Upper lobe of right lung (tissue), 1 donor: Measurements from ENCODE around the gene PPP6C. TPM values are rescaled to one million over a fixed set of nuclear protein-coding genes. Genes with fewer than 3 reads are reported as not detected.

Source experiments
- ATAC-seq: fragments of 200-7000 bp; cut with Tn5 transposase; one replicate; pipeline ENCODE4 v1.9.1; 2020; ENCODE audit warnings: mild to moderate bottlenecking, moderate library complexity
- DNase-seq: peaks from one replicate; pipeline ENCODE4 v3.0.0-alpha.2; 2020
- H3K27ac ChIP-seq: fragments of 200-600 bp; one replicate; pipeline ENCODE4 v1.8.0; 2022
- H3K27me3 ChIP-seq: fragments of 200-600 bp; one replicate; pipeline ENCODE4 v1.8.0; 2022; ENCODE audit warnings: mild to moderate bottlenecking
- H3K36me3 ChIP-seq: fragments of 200-600 bp; one replicate; pipeline ENCODE4 v1.8.0; 2022
- H3K4me1 ChIP-seq: fragments of 200-600 bp; one replicate; pipeline ENCODE4 v1.8.0; 2022
- H3K4me3 ChIP-seq: fragments of 200-600 bp; one replicate; pipeline ENCODE4 v1.8.0; 2022; ENCODE audit warnings: mild to moderate bottlenecking
- H3K9me3 ChIP-seq: fragments of 200-600 bp; one replicate; pipeline ENCODE4 v1.8.0; 2022
- intact Hi-C: fragments of 100-400 bp; cut with DNase I; formaldehyde crosslinking; loops from one replicate; pipeline ENCODE4 v1.11.0; 2022
- total RNA-seq: library from RNA; stranded (reverse); fragmentation: NEBNext Ultra II Directional; extraction: Animal tissue kit (Norgen Biotek cat#: 25700); gene quantifications from one replicate; pipeline ENCODE4 v1.2.1, GENCODE V29; 2021
- TF ChIP-seq, protein P1 (sequence below): fragments of 200-600 bp; IDR thresholded peaks from one replicate; pipeline ENCODE4 v1.8.0; 2022; ENCODE audit warnings: antibody characterized with exemption
- donor health status: DM: no; HTN: yes; CAD: no; lungs with severe emphysema.

The PPP6C gene
- total RNA-seq, 1 donor from 2014 or later, result 42.2 TPM

DNA sequence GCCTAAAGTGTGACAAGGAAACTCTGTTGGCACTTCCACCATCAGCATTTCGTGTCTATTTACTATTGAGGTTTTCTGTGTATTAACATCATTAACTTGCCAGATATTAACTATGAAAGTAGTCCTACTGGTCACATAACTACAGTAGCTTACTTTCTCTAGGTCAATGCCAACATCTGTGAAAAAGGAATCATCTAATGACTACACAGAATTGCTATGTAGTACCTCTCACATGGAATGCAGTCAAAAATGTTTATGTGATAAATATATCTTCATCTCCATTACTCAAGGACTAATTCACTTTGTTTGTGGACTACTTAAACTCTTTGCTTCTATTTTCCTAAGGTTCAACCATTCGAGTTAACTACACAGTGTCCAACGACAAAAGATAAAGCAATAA, 48.4 kb downstream of the PPP6C start:
- H3K4me3 ChIP-seq, result no peak overlapping the region
- TF ChIP-seq, protein P1, sequence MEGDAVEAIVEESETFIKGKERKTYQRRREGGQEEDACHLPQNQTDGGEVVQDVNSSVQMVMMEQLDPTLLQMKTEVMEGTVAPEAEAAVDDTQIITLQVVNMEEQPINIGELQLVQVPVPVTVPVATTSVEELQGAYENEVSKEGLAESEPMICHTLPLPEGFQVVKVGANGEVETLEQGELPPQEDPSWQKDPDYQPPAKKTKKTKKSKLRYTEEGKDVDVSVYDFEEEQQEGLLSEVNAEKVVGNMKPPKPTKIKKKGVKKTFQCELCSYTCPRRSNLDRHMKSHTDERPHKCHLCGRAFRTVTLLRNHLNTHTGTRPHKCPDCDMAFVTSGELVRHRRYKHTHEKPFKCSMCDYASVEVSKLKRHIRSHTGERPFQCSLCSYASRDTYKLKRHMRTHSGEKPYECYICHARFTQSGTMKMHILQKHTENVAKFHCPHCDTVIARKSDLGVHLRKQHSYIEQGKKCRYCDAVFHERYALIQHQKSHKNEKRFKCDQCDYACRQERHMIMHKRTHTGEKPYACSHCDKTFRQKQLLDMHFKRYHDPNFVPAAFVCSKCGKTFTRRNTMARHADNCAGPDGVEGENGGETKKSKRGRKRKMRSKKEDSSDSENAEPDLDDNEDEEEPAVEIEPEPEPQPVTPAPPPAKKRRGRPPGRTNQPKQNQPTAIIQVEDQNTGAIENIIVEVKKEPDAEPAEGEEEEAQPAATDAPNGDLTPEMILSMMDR, result no peak
- H3K9me3 ChIP-seq, result no peaks in the 10 kb centered on the region
- no peak for DNase-seq
- peaks cover 6% of the 10 kb centered on the region for H3K4me1 ChIP-seq
- intact Hi-C loops, result no loop called here
- ATAC-seq, result peak; percentile 0
- H3K36me3 ChIP-seq, result no peaks in the 10 kb centered on the region
- H3K27ac ChIP-seq, result no peak overlapping the region
- no peaks in the 10 kb centered on the region for H3K27me3 ChIP-seq

DNA sequence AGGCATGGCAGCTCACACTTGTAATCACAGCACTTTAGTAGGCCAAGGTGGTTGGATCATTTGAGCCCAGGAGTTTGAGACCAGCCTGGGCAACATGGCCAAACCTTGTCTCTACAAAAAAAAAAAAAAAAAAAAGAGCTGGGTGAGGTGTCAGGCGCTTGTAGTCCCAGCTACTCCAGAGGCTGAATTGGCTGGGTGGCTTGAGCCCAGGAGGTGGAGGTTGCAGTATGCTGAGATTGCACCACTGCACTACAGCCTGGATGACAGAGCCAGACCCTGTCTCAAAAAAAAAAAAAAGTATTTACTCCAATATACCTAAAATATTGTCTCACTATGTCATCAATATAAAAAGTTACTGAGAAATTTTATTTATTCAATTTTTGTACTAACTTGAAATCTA, 49.0 kb downstream of the PPP6C start:
- TF ChIP-seq, protein P1, result no peak
- intact Hi-C loops, result no loop called here
- DNase-seq (no peak), ATAC-seq (no peak)
- Histone ChIP-seq H3K27me3 (no peaks in the 10 kb centered on the region), H3K4me3 (no peak overlapping the region), H3K4me1 (peaks cover 4% of the 10 kb centered on the region), H3K36me3 (no peaks in the 10 kb centered on the region), H3K9me3 (no peaks in the 10 kb centered on the region), H3K27ac (no peak overlapping the region)

DNA sequence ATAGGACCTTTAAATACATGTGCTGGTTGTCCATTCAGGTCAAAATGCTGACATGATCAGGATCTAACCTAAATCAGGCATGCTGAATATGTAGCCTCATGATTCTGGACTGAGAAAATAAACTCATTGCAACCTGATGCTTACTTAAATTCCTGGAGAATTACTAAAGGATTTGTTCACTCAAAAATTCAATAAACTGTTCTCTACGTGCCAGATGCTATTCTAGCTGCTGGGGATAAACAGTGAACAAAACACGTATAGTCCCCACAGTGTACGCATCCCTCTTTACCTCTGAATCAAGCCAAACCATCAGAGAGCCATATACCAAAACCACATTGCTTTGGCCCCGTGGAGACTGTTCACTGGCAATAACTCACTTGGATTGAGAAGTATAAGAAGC, 52.4 kb downstream of the PPP6C start:
- ATAC-seq, result no peak
- Histone ChIP-seq H3K4me1 (no peaks in the 10 kb centered on the region), H3K4me3 (no peak overlapping the region), H3K36me3 (no peaks in the 10 kb centered on the region), H3K27me3 (no peaks in the 10 kb centered on the region), H3K9me3 (no peaks in the 10 kb centered on the region), H3K27ac (no peak overlapping the region)
- TF ChIP-seq, protein P1, result no peak
- DNase-seq, result no peak
- intact Hi-C loops, result no loop called here

DNA sequence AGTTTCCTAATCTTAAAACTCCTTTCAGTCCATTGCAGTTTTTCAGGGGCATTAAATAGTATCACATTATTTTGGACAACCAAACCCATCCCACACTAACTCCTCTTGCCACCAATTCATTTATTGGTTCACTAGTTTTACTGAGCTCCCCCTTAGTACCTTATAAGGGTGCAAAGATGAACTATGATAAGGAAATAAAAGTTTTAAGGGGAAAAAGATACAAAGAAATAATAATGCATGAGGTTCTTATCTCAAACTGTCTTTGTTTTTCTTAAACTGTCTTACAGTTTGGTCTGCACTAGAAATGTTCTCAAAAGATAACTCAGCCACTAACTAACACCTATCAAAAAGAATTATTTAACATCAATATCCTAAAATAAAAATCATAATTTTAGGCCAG, 54.6 kb downstream of the PPP6C start:
- Histone ChIP-seq H3K36me3 (no peaks in the 10 kb centered on the region), H3K4me3 (no peak overlapping the region), H3K27ac (no peak overlapping the region), H3K4me1 (no peaks in the 10 kb centered on the region), H3K9me3 (no peaks in the 10 kb centered on the region), H3K27me3 (no peaks in the 10 kb centered on the region)
- DNase-seq (no peak), ATAC-seq (no peak)
- intact Hi-C loops, result no loop called here
- TF ChIP-seq, protein P1, result no peak

DNA sequence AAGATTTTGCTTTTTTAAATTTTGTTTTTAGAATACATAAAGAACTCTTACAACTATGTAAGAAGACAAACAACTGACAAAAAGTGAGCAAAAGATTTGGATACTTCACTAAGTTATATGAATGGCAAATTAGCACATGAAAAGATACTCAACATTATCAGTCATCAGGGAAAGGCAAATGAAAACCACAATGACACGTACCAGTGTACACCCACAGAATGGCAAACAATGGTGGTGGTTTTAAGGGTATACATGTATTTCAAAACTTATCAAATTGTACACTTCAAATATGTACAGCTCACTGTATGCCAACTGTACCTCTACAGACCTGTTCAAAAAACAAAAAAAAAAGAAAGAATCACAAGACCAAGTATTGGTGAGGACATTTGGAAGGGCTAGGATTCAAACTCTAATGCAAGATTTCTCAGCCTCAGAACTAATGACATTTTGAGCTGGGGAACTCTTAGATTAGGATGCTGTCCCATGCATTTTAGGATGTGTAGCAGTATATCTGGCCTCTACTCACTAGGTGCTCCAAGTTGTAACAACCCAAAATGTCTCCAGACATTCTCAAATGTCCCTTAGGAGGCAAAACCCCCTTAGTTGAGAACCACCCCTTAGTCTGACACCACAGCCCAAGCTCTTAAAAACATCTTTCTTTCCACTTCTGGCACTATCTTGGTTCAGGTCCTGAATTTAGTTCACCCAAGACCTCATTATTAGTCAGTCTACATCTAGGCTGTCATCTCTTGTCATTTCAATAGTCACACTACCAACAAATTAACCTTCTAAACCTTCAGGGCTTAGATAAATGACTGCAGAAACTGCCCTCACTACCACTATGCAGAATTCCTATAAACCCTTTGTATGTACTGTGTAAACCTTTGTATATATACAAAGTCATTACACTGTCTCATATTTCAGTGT, 55.9 kb downstream of the PPP6C start:
- Histone ChIP-seq H3K27ac (no peak overlapping the region), H3K27me3 (no peaks in the 10 kb centered on the region), H3K4me3 (no peak overlapping the region), H3K9me3 (no peaks in the 10 kb centered on the region), H3K36me3 (no peaks in the 10 kb centered on the region), H3K4me1 (no peaks in the 10 kb centered on the region)
- DNase-seq (no peak), ATAC-seq (no peak)
- TF ChIP-seq, protein P1, result no peak
- intact Hi-C loops, result no loop called here
